RKO (cell line): Measurements from ENCODE around the gene MRPL16.
"Not testable (repeated sequence)": the region's sequence is repeated elsewhere in the genome, so short reads cannot be mapped to it uniquely, and the experiment has no call there.

Source experiments
- DNase-seq: peaks from one replicate; pipeline ENCODE4 v3.0.0-alpha.2; 2016; ENCODE audit warnings: low spot score

The MRPL16 gene

GRCh38 chr11:59810911-59811259 lies 307 bp upstream of the MRPL16 start:
- no peak for DNase-seq

DNA sequence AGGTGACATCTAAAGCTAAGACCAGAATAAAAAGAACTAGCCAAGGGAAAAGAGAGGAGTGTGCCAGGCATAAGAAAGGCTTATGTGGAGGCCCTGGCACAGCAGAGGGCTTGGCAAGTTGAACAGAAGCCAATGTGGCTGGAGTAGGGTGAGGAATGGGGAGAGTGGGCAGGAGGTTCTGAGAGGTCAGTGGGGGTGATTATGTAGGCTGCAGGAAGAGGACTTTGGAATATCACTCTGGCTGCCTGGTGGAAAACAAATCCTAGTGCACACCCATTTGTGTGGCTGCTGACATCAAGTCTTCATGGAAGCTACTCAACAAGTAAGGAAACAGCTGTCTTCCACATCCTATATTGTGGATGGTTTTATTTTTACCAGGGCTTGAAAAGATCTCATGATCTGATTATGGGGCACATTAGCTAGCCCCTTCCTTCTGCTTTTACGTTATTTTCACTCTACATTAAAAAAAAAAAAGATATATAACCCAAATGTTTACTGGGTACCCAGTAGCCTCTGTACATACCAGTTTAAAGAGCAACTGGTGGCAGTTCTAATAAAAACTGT lies 3.4 kb downstream of the MRPL16 start:
- DNase-seq: no peak

DNA sequence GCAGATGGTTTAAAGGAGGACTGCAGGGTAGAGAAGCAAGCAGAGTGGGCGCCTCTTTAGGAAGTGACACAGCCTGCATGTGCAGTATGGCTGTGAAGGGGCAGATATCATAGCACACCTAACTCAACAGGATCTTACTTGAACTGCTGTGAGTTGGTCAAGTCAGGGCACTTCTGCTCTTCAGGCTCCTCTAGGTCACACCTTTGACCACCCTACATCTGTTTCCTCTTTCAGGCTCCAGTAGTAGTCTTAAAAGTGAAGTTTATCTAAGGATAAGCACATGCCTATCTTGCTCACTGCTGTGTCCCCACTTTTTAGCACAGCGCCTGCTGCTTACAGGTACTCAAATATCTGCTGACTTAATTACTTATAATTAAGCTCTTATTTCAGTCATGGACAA lies 6.5 kb downstream of the MRPL16 start:
- no peak for DNase-seq

- peak; percentile 52 for DNase-seq
Measured at GRCh38 chr11:59802639-59803176, 7.9 kb downstream of the MRPL16 start.

DNA sequence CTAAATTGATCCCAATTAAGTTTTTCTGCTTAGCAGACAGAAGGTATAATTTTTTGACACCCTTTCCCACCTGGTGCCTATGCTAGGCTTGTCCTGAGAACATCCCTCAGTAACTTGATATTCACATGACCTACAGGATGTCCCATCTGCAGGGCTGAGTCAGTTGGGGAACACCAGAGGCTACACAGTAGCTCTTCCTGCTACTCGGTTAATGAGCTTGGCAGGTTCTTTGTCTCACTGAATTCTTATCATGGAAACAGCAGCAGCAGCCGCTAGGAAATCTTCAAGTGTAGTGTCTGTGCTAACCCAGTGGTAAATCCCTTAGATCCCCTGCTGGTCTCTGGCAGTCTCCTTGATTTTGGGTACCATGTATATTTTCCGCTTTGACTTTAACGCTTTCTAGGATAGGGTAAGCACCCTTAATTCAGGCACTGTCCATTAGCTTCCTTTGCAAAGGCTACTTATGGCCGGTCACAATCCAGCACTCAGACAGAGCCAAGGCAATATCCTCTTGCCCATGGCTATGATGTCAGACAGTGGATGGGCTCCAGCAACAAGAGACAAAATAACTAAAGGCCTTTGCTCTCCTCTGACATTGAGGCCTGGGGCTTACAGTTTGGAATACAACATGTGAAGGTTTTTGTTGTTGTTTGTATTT lies 8.5 kb downstream of the MRPL16 start:
- DNase-seq: peak; percentile 35

DNA sequence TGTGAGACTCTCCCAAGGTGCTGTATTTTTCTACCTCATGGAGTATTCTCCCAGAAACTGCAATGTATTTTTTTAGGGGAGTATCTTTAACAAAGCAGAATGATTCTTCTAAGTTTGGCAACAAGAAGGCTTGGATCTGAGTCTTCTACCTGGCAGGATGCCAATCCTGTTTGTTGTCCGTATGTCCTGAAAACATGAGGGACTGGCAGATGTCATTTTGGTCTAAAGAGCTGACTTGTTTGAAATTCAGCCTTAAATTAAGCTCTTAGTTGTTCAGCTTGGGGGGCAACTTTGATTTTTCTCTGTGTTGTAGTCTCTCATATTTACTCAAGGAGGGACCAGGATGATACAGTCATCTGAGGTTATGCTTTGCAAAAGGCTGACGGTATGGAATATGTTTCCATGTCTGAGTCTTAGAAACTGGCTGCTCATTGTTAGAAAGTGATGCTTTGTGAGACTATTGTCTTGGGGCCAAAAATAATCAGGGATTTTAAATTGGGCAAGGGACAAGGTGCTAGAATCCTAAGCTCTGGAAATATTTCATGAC lies 9.3 kb downstream of the MRPL16 start:
- DNase-seq: no peak

GRCh38 chr11:59800390-59801025 lies 10.1 kb downstream of the MRPL16 start:
- DNase-seq: no peak

DNA sequence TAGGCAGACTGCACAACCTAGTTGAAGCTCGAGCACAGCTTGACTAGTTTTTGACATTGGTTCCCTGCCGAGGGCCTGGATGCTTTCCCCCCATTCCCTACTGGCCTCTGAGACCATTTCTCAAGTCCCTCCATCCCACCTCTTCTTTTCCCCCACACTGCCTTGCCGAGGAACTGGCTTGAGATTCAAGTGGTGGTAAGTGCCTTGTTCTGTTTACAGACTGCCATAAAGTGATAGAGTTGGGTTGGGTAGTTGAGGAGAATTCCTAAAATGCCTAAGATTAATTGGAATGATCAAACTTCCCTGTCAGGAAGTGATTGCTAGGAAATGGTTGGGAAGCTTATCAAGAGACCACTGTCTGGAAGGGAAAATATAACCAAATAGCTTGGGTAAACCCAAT lies 16.2 kb downstream of the MRPL16 start:
- no peak for DNase-seq

GRCh38 chr11:59792507-59792906 lies 18.1 kb downstream of the MRPL16 start:
- DNase-seq: no peak

DNA sequence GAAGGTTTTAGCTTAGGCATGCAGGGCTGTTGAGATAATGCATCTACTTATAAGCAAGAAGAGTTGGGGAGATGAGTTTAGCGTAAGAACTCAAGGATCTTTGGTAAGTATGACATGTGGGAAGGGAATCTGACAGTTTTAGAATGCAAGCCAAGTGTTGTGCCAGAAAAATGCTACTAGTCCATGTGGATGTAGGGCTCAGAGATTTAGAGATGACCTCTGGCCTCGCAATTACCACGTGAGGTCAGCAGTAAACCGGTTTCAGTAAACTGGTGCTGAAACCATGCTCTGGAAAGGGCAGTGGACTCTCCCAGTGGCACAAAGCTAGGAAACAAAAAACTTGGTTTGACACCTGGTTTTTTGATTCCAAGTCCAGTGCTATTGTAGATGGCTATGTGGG lies 18.9 kb downstream of the MRPL16 start:
- DNase-seq: no peak

- DNase-seq: no peak
Measured at GRCh38 chr11:59787816-59788215, 22.8 kb downstream of the MRPL16 start.

- no peak for DNase-seq
Measured at GRCh38 chr11:59787255-59787588, 23.4 kb downstream of the MRPL16 start.

DNA sequence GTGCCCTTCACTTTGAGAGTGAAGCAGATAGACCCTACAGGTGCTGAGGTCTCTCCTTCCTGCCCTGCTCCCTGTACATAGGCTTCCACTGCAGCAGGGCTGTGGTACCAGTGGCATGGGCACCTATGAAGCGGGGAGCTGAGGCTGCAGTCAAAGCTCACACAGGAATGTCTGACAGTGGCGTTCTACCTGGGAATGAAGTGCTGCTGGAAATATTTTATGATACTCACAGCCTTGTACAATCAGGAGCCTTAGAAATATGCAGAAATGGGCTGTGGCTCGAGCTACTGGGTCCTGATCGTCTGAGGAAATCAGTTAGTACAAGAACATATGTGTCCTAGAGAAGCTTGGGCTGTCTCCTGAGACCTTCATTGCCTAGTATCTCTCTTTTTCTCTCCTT lies 24.8 kb downstream of the MRPL16 start:
- DNase-seq: no peak

DNA sequence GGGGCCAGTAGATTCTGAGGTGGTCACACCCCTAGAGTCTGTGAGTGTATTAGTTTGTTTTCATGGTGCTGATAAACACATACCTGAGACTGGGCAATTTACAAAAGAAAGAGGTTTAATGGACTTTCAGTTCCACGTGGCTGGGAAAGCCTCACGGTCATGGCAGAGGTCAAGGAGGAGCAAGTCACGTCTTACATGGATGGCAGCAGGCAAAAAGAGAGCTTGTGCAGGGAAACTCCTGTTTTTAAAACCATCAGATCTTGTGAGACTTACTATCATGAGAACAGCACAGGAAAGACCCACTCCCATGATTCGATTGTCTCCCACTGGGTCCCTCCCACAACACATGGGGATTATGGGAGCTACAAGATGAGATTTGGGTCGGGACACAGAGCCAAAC lies 26.1 kb downstream of the MRPL16 start:
- not testable (repeated sequence) for DNase-seq

DNA sequence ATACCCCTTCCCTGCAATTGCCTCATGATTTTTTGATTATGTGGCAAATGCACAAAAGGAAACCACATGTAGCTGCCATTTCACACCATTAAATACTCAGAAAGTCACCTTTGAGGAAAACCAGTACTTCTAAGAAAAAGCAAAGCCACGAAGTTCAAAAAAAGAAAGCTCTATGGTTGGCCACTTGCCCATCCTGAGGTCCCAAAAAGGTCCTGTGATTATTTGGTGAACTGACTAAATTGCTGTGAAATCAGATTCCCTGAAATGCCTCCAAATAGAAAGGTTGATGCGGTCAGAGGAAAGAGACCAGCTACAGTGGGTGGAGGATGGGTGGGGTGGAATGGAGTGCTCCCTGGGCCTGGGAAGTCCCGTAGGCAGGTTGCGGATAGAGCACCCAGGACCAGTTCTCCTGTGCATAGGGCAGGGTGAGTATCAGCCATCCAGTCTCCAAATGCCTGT lies 26.9 kb downstream of the MRPL16 start:
- no peak for DNase-seq

DNA sequence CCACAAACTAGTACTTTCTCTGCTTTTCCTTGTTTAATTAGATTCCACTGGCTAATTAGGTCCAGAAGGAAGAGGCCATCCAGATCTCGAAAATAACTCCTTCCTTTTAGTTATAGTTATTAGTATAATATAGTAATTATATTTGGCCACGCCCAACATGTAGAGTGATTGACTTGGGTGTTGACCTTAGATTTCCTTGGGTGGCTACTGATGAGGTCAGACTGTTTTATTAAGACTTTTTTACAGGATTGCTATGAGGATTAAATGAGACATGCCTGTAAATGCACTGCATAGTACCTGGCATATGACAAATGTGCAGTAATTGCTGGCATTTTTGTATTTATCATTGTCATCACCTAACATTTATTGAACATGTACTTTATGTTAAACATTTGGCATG lies 28.5 kb downstream of the MRPL16 start:
- DNase-seq: no peak

- DNase-seq: no peak
Measured at GRCh38 chr11:59779487-59779886, 31.1 kb downstream of the MRPL16 start.

GRCh38 chr11:59778122-59778521 lies 32.5 kb downstream of the MRPL16 start:
- DNase-seq: no peak

DNA sequence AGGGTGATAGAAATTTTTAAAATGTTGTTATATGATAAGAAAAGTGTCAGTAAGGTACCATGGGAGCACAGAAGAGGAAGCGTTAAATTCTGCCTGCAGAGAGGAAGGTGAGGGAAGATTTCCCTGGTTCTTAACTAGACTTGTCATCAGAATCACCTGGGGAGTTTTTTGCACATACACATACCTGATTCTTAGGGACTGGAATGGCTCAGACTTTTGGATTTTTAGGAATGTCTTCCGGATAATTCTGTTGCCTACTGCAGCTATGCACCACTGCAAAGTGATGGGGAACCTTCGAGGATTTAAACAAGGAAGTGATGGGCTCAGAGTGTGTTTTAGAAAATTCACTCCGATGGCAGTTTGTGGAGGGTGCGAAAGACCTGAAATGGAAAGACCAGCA lies 33.5 kb downstream of the MRPL16 start:
- DNase-seq: no peak

- DNase-seq: peak; percentile 75
Measured at GRCh38 chr11:59776210-59777066, 34.1 kb downstream of the MRPL16 start.

DNA sequence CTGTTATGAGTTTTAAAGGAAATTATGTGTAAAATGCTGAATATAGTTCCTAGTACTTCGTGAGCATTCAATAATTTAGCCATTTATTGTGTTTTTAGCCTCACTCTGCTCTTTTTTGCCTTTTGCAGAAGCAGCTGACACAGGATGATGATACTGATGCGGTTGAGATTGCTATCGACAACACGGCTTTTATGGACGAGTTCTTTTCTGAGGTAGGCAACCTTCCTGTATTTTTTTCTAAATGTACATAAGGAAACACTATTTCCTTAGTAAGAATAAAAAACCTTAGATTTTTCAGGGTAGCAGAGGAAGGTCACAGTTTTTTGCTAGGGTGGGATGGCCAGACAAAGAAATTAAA lies 37.5 kb downstream of the MRPL16 start:
- DNase-seq: no peak

DNA sequence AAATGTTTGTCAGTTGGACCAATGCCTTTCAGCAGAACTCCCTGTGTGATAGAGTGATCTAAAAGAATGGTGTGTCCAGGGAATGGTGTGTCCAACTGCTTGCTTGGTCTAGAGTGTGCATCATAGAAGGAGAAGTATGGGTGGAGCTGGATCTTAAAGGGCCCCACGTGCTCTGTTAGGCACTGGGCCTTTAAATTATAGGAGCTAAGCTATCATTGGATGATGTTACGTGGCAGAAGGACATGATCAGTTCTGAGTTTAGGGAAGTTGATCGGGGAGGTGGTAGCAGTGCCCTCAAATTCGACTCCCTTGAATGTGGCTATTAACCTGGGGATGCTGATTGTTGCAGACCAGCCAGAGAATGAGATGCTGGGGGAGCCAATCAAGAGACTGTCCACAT lies 39.0 kb downstream of the MRPL16 start:
- DNase-seq: no peak

- DNase-seq: no peak
Measured at GRCh38 chr11:59770869-59771268, 39.7 kb downstream of the MRPL16 start.
